T-helper 2 cell treated with Interferon-gamma antibody and Interleukin-4, amounts not matched to agents 5 μg/mL and 100 μg/mL, for 36 hours (primary cell): ENCODE data around the gene RNF13.
"Not testable (repeated sequence)": the region's sequence is repeated elsewhere in the genome, so short reads cannot be mapped to it uniquely, and the experiment has no call there.

Experiments
- DNase-seq: peaks from one replicate; pipeline ENCODE4 v3.0.0; 2021; ENCODE audit warnings: low spot score
- H3K27ac Mint-ChIP-seq: one replicate; pipeline ENCODE4 v1.8.0; 2021; ENCODE audit warnings: mild to moderate bottlenecking, mixed read lengths
- H3K27me3 Mint-ChIP-seq: one replicate; pipeline ENCODE4 v1.8.0; 2021; ENCODE audit warnings: low read depth, mixed read lengths
- H3K36me3 Mint-ChIP-seq: one replicate; pipeline ENCODE4 v1.8.0; 2021; ENCODE audit warnings: low read depth, mixed read lengths
- H3K4me1 Mint-ChIP-seq: one replicate; pipeline ENCODE4 v1.8.0; 2021; ENCODE audit warnings: low read depth, mixed read lengths
- H3K4me3 Mint-ChIP-seq: one replicate; pipeline ENCODE4 v1.8.0; 2022; ENCODE audit warnings: mild to moderate bottlenecking, moderate library complexity, mixed read lengths
- H3K9me3 Mint-ChIP-seq: one replicate; pipeline ENCODE4 v1.8.0; 2021; ENCODE audit warnings: mixed read lengths

The RNF13 gene

DNA sequence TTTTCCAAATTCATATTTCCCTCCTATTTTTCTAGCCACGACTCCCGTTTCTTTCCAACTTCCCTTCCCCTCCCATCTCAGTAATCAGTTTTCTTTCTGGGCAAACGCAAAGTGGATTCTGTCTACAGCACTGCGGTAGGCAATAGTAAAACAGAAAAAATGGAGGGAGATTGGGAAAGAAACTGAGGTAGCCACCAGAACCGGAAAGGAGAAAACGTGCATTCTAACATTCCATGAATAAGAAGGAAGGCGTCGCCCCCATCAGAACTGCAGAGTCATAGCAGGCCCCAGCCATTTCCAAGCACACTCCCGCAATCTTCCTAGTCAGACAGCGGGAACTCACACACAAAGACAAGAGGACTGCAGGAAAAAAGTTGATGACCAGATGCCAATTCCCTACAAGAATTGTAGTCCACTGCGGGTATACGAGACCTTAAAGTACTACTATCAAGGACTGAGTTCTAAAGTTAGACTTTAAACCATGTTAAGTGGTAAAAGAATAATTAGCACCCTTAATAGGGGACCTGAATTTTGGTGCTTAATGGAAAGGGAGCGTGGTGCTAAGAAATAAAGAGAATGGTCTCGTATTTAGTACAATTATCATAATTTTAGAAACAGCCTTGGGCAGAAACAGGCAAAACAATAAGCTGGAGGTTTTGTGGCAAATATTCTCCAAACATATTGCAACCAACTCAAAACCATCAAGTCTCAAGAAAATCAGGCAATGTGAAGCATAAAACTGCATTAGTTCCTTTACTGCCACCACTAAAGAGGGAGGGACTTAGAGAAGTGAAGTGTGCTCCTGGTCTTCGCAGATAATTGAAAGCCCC, 156.3 kb downstream of the RNF13 start:
- peaks cover 1% of the 10 kb centered on the region for H3K36me3 Mint-ChIP-seq
- peaks cover 13% of the 10 kb centered on the region for H3K4me1 Mint-ChIP-seq
- peak overlapping the region; percentile 47 for H3K27ac Mint-ChIP-seq
- DNase-seq, result no peak
- H3K9me3 Mint-ChIP-seq, result no peaks in the 10 kb centered on the region
- peaks cover 45% of the 10 kb centered on the region for H3K27me3 Mint-ChIP-seq
- peak overlapping the region; percentile 81 for H3K4me3 Mint-ChIP-seq

DNA sequence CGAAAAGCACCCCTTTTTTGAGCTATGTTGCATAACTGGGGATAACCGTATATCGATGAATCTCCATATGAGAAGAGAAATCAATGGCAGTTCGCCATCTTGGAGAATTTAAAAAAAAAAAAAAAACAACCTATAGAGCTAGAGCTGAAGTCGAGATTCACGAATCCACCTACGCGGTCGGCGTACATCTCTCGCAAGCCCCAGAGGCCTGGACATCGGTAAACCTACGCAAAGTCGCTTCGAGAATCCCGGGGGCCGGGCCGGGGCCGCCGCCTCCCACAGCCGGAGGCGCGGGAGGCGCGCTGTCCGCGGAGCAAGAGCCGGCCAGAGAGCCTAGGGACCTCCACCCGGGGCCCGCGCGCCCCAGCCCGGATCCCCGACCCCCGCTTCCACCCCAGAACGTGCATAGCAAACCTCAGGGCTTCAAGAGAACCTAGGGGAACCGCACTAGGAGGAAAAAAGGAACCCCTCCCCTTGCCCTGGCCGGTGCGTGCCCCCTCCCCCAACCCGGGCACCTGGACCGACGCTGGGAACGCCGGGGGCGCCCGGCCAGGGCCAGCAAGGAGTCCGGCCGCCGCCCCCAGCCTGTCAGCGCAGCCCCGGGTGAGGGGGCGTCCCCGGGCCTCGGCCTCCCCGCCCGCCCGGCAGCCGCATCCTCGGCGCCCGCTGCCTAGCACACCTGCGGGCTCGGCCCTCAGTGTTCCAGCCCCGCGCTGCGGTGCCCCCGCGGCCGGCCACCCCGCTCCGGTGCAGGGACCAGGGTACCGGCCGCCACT, 157.1 kb downstream of the RNF13 start:
- H3K4me3 Mint-ChIP-seq, result peak overlapping the region; percentile 81
- H3K9me3 Mint-ChIP-seq, result no peaks in the 10 kb centered on the region
- DNase-seq, result peak; percentile 68
- H3K4me1 Mint-ChIP-seq, result peaks cover 13% of the 10 kb centered on the region
- peaks cover 53% of the 10 kb centered on the region for H3K27me3 Mint-ChIP-seq
- peak overlapping the region; percentile 47 for H3K27ac Mint-ChIP-seq
- peaks cover 1% of the 10 kb centered on the region for H3K36me3 Mint-ChIP-seq

DNA sequence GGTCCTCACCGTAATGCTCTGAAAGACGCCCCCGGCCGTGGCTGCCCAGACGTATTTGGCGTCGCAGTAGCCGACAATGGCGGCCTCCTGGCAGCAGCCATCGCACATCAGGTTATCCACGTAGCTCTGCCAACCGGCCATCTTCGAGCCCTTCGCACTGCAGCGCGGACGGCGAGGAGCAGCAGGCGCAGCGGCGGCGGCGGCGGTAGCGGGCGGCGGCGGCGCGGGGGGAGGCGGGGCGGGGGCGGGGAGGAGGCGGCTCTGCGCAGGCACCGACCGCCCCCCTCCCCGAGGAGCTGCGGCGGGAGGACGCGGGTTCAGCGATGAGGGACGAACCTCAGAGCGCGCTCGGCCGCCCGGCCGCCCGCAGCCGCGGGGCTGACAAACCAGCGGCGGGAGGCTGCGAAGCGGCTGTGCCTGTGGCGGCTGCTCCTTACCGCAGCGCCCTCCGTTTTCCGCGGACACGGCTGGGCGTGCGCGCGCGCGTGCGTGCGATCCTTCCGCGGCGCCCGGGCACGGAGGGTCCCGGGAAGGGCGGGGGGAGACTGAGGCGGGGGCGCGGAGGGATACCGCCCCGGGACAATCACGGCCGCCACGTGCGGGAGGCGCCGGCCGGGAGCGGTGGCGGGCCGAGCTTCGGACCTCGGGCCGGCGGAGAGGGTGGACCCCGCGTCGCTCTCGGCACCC, 157.8 kb downstream of the RNF13 start, which contains the start of gene PFN2:
TSS of gene PFN2 (minus strand) at position 180 of the 687 bp plus-strand sequence. CDS start at position 141, 39 bp downstream.
- DNase-seq, result peak; percentile 36
- peaks cover 1% of the 10 kb centered on the region for H3K36me3 Mint-ChIP-seq
- H3K9me3 Mint-ChIP-seq, result no peaks in the 10 kb centered on the region
- peaks cover 13% of the 10 kb centered on the region for H3K4me1 Mint-ChIP-seq
- H3K4me3 Mint-ChIP-seq, result peak within 1 kb of the TSS; percentile 88
- H3K27ac Mint-ChIP-seq, result peak within 1 kb of the TSS; percentile 47
- H3K27me3 Mint-ChIP-seq, result peaks cover 60% of the 10 kb centered on the region

DNA sequence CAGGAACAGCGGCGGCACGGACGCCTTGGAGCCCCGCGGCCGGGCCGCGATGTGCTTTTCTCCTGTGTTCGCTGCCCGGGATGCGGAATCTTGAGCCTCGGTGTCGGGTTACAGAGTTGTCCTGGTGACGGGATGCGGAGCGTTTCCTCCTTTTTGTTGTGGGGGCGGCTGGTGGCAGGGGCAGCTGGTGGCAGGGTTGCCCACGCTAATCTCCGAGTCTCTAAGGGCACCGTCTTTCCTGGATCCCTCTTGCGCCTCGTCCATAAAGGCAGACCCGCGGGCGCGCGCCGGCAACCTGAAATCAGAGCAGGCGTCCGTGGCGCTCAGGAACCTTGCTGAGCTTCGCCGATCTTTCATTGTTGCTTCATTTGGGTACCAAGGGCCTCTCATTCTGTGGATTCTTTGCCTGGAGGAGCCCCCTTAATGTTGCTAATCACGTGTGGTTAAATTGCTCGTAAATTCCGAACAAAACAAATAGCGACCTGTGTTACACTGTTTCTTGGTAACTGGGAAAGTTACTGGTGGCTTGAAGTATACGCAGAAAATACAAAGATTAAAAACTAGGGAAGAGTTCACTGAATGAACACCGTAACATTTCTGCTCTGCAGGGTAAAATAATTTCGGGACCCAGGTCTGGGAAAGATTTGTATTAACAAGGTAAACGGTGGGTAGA, 158.5 kb downstream of the RNF13 start:
- no peaks in the 10 kb centered on the region for H3K9me3 Mint-ChIP-seq
- peaks cover 1% of the 10 kb centered on the region for H3K36me3 Mint-ChIP-seq
- DNase-seq, result peak; percentile 16
- H3K4me1 Mint-ChIP-seq, result peaks cover 13% of the 10 kb centered on the region
- H3K27ac Mint-ChIP-seq, result no peak overlapping the region
- H3K27me3 Mint-ChIP-seq, result peaks cover 67% of the 10 kb centered on the region
- peak overlapping the region; percentile 88 for H3K4me3 Mint-ChIP-seq

DNA sequence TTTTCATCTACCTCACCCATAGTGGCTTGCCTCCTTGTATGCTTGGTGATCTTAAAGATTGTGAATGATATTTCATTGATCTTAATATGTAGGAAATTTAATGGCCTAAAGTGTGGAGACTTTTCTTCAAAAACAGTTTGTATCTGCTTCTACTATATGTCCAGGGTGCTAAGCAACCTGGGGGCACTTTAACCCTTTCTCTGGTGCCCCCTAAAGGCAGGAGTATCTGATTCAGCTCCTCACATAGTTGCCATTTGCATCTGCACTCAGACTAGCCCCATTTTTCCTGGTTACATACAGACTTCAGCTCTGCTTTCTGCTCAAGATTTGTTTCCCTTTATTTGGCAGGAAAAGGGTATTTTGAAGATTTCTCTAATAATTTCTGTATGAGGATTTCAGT, 162.9 kb downstream of the RNF13 start:
- Mint-ChIP-seq H3K27ac (no peak overlapping the region), H3K9me3 (no peaks in the 10 kb centered on the region), H3K27me3 (peaks cover 69% of the 10 kb centered on the region), H3K4me1 (peaks cover 8% of the 10 kb centered on the region), H3K36me3 (no peaks in the 10 kb centered on the region), H3K4me3 (no peak overlapping the region)
- DNase-seq, result no peak

DNA sequence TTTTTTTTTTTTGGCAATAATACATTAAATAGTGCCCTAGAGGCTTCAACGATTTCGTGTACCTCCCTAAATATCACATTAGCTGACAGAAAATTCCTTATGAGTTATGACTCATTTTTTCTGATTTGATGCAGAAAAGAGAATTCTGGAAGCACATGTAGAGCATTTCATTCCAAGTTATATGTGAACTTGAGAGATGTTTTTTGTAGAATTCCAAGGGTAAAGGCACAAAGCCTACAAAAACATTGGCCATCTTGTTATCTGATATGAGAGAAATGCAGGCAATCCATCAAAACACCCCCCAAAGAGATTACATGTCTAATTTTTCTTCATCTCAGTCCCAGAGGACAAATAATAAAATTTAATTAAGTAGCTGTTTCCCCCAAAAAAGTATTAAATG, 164.4 kb downstream of the RNF13 start:
- no peak overlapping the region for H3K4me3 Mint-ChIP-seq
- H3K27me3 Mint-ChIP-seq, result peaks cover 58% of the 10 kb centered on the region
- H3K9me3 Mint-ChIP-seq, result no peaks in the 10 kb centered on the region
- no peak overlapping the region for H3K27ac Mint-ChIP-seq
- no peak for DNase-seq
- no peaks in the 10 kb centered on the region for H3K36me3 Mint-ChIP-seq
- H3K4me1 Mint-ChIP-seq, result no peaks in the 10 kb centered on the region

DNA sequence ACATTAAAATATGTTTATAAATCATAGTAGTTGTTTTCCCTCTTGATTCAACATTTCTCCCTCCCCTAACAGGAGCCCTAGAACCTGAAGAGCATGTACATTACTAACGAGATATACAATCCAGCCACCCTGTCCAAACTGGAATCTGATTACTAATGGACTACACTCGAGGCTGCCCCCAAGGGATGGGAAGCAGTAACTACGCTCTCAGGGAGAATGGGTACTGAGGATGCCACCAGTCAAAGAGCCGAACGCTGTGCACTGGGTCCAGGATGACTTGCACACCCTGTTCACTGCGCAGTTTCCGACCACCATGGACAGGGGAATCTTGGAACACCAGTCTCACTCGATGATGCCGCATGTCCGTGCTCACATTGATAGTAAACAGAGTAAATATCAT, 169.0 kb downstream of the RNF13 start:
- H3K27ac Mint-ChIP-seq, H3K4me3 Mint-ChIP-seq, H3K36me3 Mint-ChIP-seq, H3K4me1 Mint-ChIP-seq, DNase-seq, H3K9me3 Mint-ChIP-seq: not testable (repeated sequence)
- H3K27me3 Mint-ChIP-seq, result peaks cover 21% of the 10 kb centered on the region

DNA sequence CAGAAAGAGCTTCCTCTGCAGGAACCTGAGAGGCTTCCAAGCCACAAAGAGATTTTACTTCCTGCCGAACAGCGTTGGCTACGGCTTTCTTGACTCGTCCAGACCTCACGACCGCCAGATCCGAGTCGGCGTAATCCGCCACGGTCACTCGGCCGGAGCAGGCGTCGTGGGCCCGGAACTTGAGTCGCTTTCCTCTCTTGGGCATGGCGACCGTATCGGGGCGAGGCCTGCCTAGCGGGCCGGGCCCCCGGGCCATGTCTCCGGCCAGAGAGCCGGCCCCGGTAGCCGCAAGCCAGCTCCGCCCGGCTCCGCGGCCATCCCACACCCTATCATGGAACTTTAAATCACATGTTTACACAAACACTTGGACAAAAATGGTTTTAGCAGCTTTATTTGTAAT, 170.0 kb downstream of the RNF13 start:
- H3K27me3 Mint-ChIP-seq, result peaks cover 12% of the 10 kb centered on the region
- DNase-seq, H3K27ac Mint-ChIP-seq, H3K9me3 Mint-ChIP-seq, H3K4me1 Mint-ChIP-seq, H3K36me3 Mint-ChIP-seq, H3K4me3 Mint-ChIP-seq: not testable (repeated sequence)

DNA sequence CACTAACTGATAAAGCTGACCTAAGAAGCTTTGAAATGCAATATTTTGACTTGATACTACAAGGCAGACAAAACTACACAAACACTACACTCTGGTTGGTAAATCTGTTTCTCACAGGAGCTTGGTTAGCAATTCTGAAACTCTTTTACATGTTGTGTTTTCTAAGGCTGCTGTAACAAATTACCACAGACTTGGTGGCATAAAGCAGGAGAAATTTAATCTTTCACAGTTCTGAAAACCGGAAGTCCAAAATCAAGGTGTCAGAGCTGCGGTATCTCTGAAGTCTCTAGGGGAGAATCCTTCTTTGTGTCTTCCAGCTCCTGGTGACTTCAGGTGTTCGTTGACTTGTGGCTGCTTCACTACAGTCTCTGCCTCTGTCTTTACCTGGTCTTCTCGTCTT, 170.6 kb downstream of the RNF13 start:
- no peak for DNase-seq
- Mint-ChIP-seq H3K27me3 (peaks cover 14% of the 10 kb centered on the region), H3K36me3 (no peaks in the 10 kb centered on the region), H3K4me3 (no peak overlapping the region), H3K27ac (no peak overlapping the region), H3K9me3 (no peaks in the 10 kb centered on the region), H3K4me1 (no peaks in the 10 kb centered on the region)

DNA sequence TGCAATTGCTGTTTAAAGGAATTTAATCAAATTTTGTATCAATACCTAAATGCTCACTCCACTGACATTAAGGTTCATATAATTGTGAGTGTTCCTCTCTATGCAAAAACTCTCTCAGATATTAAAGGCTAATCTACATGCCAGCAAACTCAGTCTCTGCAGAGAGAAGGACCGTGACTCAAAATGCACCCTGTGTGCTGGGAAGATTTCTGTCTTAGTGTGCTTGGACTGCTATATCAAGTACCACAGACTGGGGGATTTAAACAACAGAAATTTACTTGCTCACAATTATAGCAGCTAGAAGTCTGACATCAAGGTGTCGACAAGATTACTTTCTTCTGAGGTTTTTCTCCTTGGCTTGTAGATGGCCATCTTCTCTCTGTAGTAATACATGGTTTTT, 176.3 kb downstream of the RNF13 start:
- DNase-seq, result no peak
- H3K4me1 Mint-ChIP-seq, result no peaks in the 10 kb centered on the region
- H3K36me3 Mint-ChIP-seq, result no peaks in the 10 kb centered on the region

DNA sequence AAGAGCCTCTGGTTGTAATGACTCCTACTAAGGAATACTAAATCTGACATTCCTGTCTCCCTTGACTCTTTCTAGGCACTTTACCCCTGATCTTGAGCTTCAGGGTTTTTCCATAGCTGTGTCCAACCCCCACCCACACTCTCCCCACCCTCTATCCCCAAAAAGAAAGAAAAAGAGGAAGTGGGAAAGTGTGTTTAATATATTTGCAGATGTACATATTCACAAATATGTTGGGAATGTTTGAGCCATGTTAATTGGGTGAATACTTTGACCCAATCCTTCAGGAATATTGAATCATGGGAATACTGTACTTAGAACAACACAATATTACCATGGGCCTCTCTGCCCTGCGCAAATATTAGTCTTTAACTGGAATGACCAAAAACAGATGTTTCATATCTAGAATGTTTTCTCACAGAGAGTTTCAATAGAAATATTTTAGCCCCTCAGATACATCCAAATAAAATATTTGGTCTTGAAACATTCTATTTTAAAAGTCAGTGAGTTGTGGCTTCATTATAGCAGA, 177.5 kb downstream of the RNF13 start:
- no peaks in the 10 kb centered on the region for H3K36me3 Mint-ChIP-seq
- peaks cover 15% of the 10 kb centered on the region for H3K9me3 Mint-ChIP-seq
- H3K27ac Mint-ChIP-seq, result no peak overlapping the region
- H3K4me1 Mint-ChIP-seq, result no peaks in the 10 kb centered on the region
- DNase-seq, result no peak
- no peak overlapping the region for H3K4me3 Mint-ChIP-seq
- peaks cover 8% of the 10 kb centered on the region for H3K27me3 Mint-ChIP-seq

More for the DNA sequence above, 176.3 kb downstream of the RNF13 start:
- Mint-ChIP-seq H3K27me3 (peaks cover 8% of the 10 kb centered on the region), H3K4me3 (no peak overlapping the region), H3K9me3 (peaks cover 5% of the 10 kb centered on the region), H3K27ac (no peak overlapping the region)

DNA sequence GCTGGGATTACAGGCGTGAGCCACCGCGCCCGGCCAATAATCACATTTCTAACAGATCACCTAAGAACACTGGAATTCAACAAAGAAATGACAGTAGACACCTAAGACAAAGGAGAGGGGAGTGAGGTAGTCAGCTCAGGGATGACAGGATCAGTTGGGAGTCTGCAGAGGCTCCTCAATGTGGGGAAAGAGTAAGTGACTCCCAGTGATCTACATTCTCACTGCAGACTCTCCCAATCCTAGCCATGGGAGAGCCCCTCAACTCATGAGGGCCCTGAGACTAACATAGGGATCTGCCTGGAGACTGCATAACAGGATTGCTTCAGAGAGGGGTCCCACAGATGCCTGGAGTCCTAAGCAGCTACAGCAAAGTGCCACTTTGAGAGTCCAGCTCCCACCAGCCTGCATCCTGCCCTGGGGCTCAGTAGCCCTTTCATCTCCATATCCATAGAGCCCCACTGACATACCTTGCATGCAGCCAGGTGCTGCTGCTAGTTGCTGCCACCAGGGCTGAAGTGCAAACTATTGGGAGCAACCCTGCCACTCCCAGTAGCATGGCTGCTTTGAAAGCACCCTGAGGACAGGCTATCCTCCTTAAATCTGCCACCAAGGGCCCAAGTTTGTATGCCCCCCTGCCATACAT, 179.5 kb downstream of the RNF13 start:
- no peak for DNase-seq
- no peak overlapping the region for H3K4me3 Mint-ChIP-seq
- H3K4me1 Mint-ChIP-seq, result no peaks in the 10 kb centered on the region
- no peak overlapping the region for H3K27ac Mint-ChIP-seq
- no peaks in the 10 kb centered on the region for H3K36me3 Mint-ChIP-seq
- H3K9me3 Mint-ChIP-seq, result peaks cover 18% of the 10 kb centered on the region
- peaks cover 8% of the 10 kb centered on the region for H3K27me3 Mint-ChIP-seq

DNA sequence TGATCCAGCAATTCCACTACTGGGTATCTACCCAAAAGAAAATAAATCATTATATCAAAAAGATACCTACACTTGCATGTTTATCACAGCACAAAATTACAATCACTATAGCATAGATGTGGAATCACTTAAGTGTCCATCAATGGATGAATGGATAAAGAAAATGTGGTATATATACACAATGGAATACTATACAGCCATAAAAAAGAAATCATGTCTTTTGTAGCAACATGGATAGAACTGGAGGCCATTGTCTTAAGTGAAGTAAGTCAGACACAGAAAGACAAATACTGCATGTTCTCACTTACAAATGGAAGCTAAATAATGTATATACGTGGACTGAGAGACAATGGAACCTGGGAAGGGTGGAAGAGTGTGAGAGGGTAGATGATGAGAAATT, 185.9 kb downstream of the RNF13 start:
- Mint-ChIP-seq H3K27me3 (peaks cover 6% of the 10 kb centered on the region), H3K36me3 (no peaks in the 10 kb centered on the region), H3K4me3 (no peak overlapping the region), H3K9me3 (peaks cover 13% of the 10 kb centered on the region), H3K4me1 (no peaks in the 10 kb centered on the region), H3K27ac (no peak overlapping the region)
- DNase-seq, result no peak
